ENCODE measurements around the gene CFAP46. TPM values are rescaled to one million over a fixed set of nuclear protein-coding genes. Genes with fewer than 3 reads are reported as not detected.

Gene CFAP46
- total and polyA plus RNA-seq, 7 experiments from 2014 or later, result 0.05 TPM; not detected in 6

GRCh38 chr10:132837905-132838304, 104.5 kb downstream of the CFAP46 start:
- H3K9me3 Mint-ChIP-seq, result peaks cover 6 to 15% (median 12%) of the 10 kb centered on the region in 11 donors
- no peaks in the 10 kb centered on the region for H3K27me3 ChIP-seq (ENCODE audit: control insufficient read depth in 2 of 2, insufficient read depth in 2 of 2, low read length in 2 of 2)
- H3K36me3 ChIP-seq (ENCODE audit: control insufficient read depth in 2 of 3, insufficient read depth in 3 of 3, low read length in 3 of 3), result no peaks in the 10 kb centered on the region
- H3K27ac ChIP-seq (ENCODE audit: low read depth, low read length), result no peak overlapping the region
- ATAC-seq (peak; percentile 14), DNase-seq (no peak)
- no peak overlapping the region for H3K4me3 Mint-ChIP-seq
- H3K27ac Mint-ChIP-seq, result no peak overlapping the region
- intact Hi-C loops (cut with micrococcal nuclease), result loop anchor here (1.0 to 5.0 kb wide), 3 partner anchors 183 to 284 kb away; no protein-coding TSS in a partner anchor
- peaks cover 0 to 17% (median 7%) of the 10 kb centered on the region in 3 experiments for H3K9me3 ChIP-seq (ENCODE audit: control insufficient read depth in 2 of 3, low read length in 3 of 3)
- ChIA-PET CTCF (interaction anchor here (1.0 to 1.1 kb wide), 2 partner anchors 65 to 79 kb away, joined by 3 read pairs; no protein-coding TSS in a partner anchor), POLR2A (no interaction called here)
- H3K4me1 Mint-ChIP-seq, result no peaks in the 10 kb centered on the region
- peaks cover 0 to 11% (median 10%) of the 10 kb centered on the region in 5 donors for H3K36me3 Mint-ChIP-seq
- H3K4me3 ChIP-seq (ENCODE audit: low read length), result no peak overlapping the region
- no peaks in the 10 kb centered on the region for H3K4me1 ChIP-seq (ENCODE audit: control insufficient read depth in 2 of 2, insufficient read depth in 2 of 2, low read length in 2 of 2)
- peaks cover 0 to 15% (median 11%) of the 10 kb centered on the region in 5 donors for H3K27me3 Mint-ChIP-seq

- peak; percentile 58 for ATAC-seq
- CTCF ChIA-PET, result no interaction called here
- Mint-ChIP-seq H3K4me1 (no peaks in the 10 kb centered on the region), H3K27ac (no peak overlapping the region), H3K36me3 (peaks cover 0 to 2% (median under 1%) of the 10 kb centered on the region in 5 donors), H3K27me3 (peaks cover 0 to 9% (median 2%) of the 10 kb centered on the region in 5 donors), H3K4me3 (no peak overlapping the region), H3K9me3 (peaks cover under 1 to 7% (median 3%) of the 10 kb centered on the region in 11 donors)
- POLR2A ChIA-PET, result no interaction called here
- DNase-seq, result peak in 7 of 9 donors; percentile 40 to 67 (median 51)
- peaks cover 0 to 8% (median 0%) of the 10 kb centered on the region in 3 experiments for H3K9me3 ChIP-seq (ENCODE audit: control insufficient read depth in 2 of 3, low read length in 3 of 3)
- H3K27ac ChIP-seq (ENCODE audit: low read depth, low read length), result no peak overlapping the region
- intact Hi-C loops (cut with micrococcal nuclease), result loop anchor here (1.0 to 5.0 kb wide), 3 partner anchors 182 to 285 kb away; no protein-coding TSS in a partner anchor
- H3K4me3 ChIP-seq (ENCODE audit: low read length), result no peak overlapping the region
- no peaks in the 10 kb centered on the region for H3K27me3 ChIP-seq (ENCODE audit: control insufficient read depth in 2 of 2, insufficient read depth in 2 of 2, low read length in 2 of 2)
- no peaks in the 10 kb centered on the region for H3K4me1 ChIP-seq (ENCODE audit: control insufficient read depth in 2 of 2, insufficient read depth in 2 of 2, low read length in 2 of 2)
- no peaks in the 10 kb centered on the region for H3K36me3 ChIP-seq (ENCODE audit: control insufficient read depth in 2 of 3, insufficient read depth in 3 of 3, low read length in 3 of 3)
These were observed 105.4 kb downstream of the CFAP46 start for GRCh38 chr10:132836832-132837540.

GRCh38 chr10:132836248-132836831, 106.0 kb downstream of the CFAP46 start:
- Histone ChIP-seq H3K27me3 (ENCODE audit: control insufficient read depth in 2 of 2, insufficient read depth in 2 of 2, low read length in 2 of 2) (no peaks in the 10 kb centered on the region), H3K27ac (ENCODE audit: low read depth, low read length) (no peak overlapping the region), H3K4me3 (ENCODE audit: low read length) (no peak overlapping the region), H3K9me3 (ENCODE audit: control insufficient read depth in 2 of 3, low read length in 3 of 3) (peaks cover 0 to 1% (median 0%) of the 10 kb centered on the region in 3 experiments), H3K4me1 (ENCODE audit: control insufficient read depth in 2 of 2, insufficient read depth in 2 of 2, low read length in 2 of 2) (no peaks in the 10 kb centered on the region), H3K36me3 (ENCODE audit: control insufficient read depth in 2 of 3, insufficient read depth in 3 of 3, low read length in 3 of 3) (no peaks in the 10 kb centered on the region)
- intact Hi-C loops (cut with micrococcal nuclease), result loop anchor here (2.0 to 5.0 kb wide), 2 partner anchors 182 to 286 kb away; no protein-coding TSS in a partner anchor
- DNase-seq, result no peak
- peaks cover 0 to 10% (median 0%) of the 10 kb centered on the region in 5 donors for H3K27me3 Mint-ChIP-seq
- POLR2A ChIA-PET, result interaction anchor here (0.6 kb wide), 1 partner anchor 514 kb away, joined by 3 read pairs; no protein-coding TSS in a partner anchor
- H3K9me3 Mint-ChIP-seq, result peaks cover 0 to 6% (median 0%) of the 10 kb centered on the region in 11 donors
- H3K4me1 Mint-ChIP-seq, result no peaks in the 10 kb centered on the region
- ATAC-seq, result no peak
- H3K27ac Mint-ChIP-seq, result no peak overlapping the region
- H3K4me3 Mint-ChIP-seq, result no peak overlapping the region
- H3K36me3 Mint-ChIP-seq, result no peaks in the 10 kb centered on the region
- CTCF ChIA-PET, result no interaction called here

- no peak overlapping the region for H3K27ac Mint-ChIP-seq
- H3K9me3 ChIP-seq (ENCODE audit: control insufficient read depth in 2 of 3, low read length in 3 of 3), result no peaks in the 10 kb centered on the region
- H3K4me3 ChIP-seq (ENCODE audit: low read length), result no peak overlapping the region
- ATAC-seq (no peak), DNase-seq (no peak)
- no peak overlapping the region for H3K4me3 Mint-ChIP-seq
- no peaks in the 10 kb centered on the region for H3K36me3 ChIP-seq (ENCODE audit: control insufficient read depth in 2 of 3, insufficient read depth in 3 of 3, low read length in 3 of 3)
- H3K9me3 Mint-ChIP-seq, result peaks cover 0 to 6% (median 0%) of the 10 kb centered on the region in 11 donors
- no peaks in the 10 kb centered on the region for H3K4me1 Mint-ChIP-seq
- POLR2A ChIA-PET, result interaction anchor here (0.6 kb wide), 1 partner anchor 513 kb away, joined by 3 read pairs; no protein-coding TSS in a partner anchor
- no peaks in the 10 kb centered on the region for H3K27me3 ChIP-seq (ENCODE audit: control insufficient read depth in 2 of 2, insufficient read depth in 2 of 2, low read length in 2 of 2)
- CTCF ChIA-PET, result no interaction called here
- intact Hi-C loops (cut with micrococcal nuclease), result loop anchor here (2.0 to 5.0 kb wide), 2 partner anchors 181 to 286 kb away; no protein-coding TSS in a partner anchor
- peaks cover 0 to 10% (median 0%) of the 10 kb centered on the region in 5 donors for H3K27me3 Mint-ChIP-seq
- H3K27ac ChIP-seq (ENCODE audit: low read depth, low read length), result no peak overlapping the region
- no peaks in the 10 kb centered on the region for H3K4me1 ChIP-seq (ENCODE audit: control insufficient read depth in 2 of 2, insufficient read depth in 2 of 2, low read length in 2 of 2)
- H3K36me3 Mint-ChIP-seq, result no peaks in the 10 kb centered on the region
These were observed 106.5 kb downstream of the CFAP46 start for GRCh38 chr10:132835848-132836233.

- Mint-ChIP-seq H3K27ac (no peak overlapping the region), H3K9me3 (peaks cover 0 to 6% (median 0%) of the 10 kb centered on the region in 11 donors), H3K27me3 (peaks cover 0 to 10% (median 3%) of the 10 kb centered on the region in 5 donors), H3K4me3 (no peak overlapping the region), H3K36me3 (no peaks in the 10 kb centered on the region), H3K4me1 (no peaks in the 10 kb centered on the region)
- ChIA-PET POLR2A (interaction anchor here (0.6 kb wide), 1 partner anchor 512 kb away, joined by 3 read pairs; no protein-coding TSS in a partner anchor), CTCF (interaction anchor here (0.7 kb wide), 1 partner anchor 714 kb away, joined by 3 read pairs; no protein-coding TSS in a partner anchor)
- intact Hi-C loops (cut with micrococcal nuclease), result loop anchor here in 1 of 2 donors (5.0 kb wide), 1 partner anchor 287 kb away; no protein-coding TSS in a partner anchor
- H3K27me3 ChIP-seq (ENCODE audit: control insufficient read depth in 2 of 2, insufficient read depth in 2 of 2, low read length in 2 of 2), result no peaks in the 10 kb centered on the region
- ATAC-seq (no peak), DNase-seq (no peak)
- no peaks in the 10 kb centered on the region for H3K9me3 ChIP-seq (ENCODE audit: control insufficient read depth in 2 of 3, low read length in 3 of 3)
- no peak overlapping the region for H3K4me3 ChIP-seq (ENCODE audit: low read length)
- no peak overlapping the region for H3K27ac ChIP-seq (ENCODE audit: low read depth, low read length)
- H3K4me1 ChIP-seq (ENCODE audit: control insufficient read depth in 2 of 2, insufficient read depth in 2 of 2, low read length in 2 of 2), result no peaks in the 10 kb centered on the region
- H3K36me3 ChIP-seq (ENCODE audit: control insufficient read depth in 2 of 3, insufficient read depth in 3 of 3, low read length in 3 of 3), result no peaks in the 10 kb centered on the region
These were observed 107.2 kb downstream of the CFAP46 start for GRCh38 chr10:132834891-132835847.

GRCh38 chr10:132834311-132834761, 108.0 kb downstream of the CFAP46 start:
- ChIA-PET CTCF (no interaction called here), POLR2A (no interaction called here)
- Histone ChIP-seq H3K4me3 (ENCODE audit: low read length) (no peak overlapping the region), H3K27ac (ENCODE audit: low read depth, low read length) (no peak overlapping the region), H3K9me3 (ENCODE audit: control insufficient read depth in 2 of 3, low read length in 3 of 3) (no peaks in the 10 kb centered on the region), H3K27me3 (ENCODE audit: control insufficient read depth in 2 of 2, insufficient read depth in 2 of 2, low read length in 2 of 2) (no peaks in the 10 kb centered on the region), H3K36me3 (ENCODE audit: control insufficient read depth in 2 of 3, insufficient read depth in 3 of 3, low read length in 3 of 3) (no peaks in the 10 kb centered on the region), H3K4me1 (ENCODE audit: control insufficient read depth in 2 of 2, insufficient read depth in 2 of 2, low read length in 2 of 2) (no peaks in the 10 kb centered on the region)
- no peak overlapping the region for H3K4me3 Mint-ChIP-seq
- H3K9me3 Mint-ChIP-seq, result peaks cover 0 to 6% (median 0%) of the 10 kb centered on the region in 11 donors
- intact Hi-C loops (cut with micrococcal nuclease), result no loop called here
- ATAC-seq (no peak), DNase-seq (no peak)
- H3K27ac Mint-ChIP-seq, result no peak overlapping the region
- no peaks in the 10 kb centered on the region for H3K36me3 Mint-ChIP-seq
- H3K27me3 Mint-ChIP-seq, result peaks cover 0 to 4% (median 3%) of the 10 kb centered on the region in 5 donors
- no peaks in the 10 kb centered on the region for H3K4me1 Mint-ChIP-seq
